ENCODE measurements around the gene ZDHHC3. TPM values are rescaled to one million over a fixed set of nuclear protein-coding genes. Genes with fewer than 3 reads are reported as not detected.
A peak's percentile ranks its signal among the peaks of the same experiment; 100 is the strongest.

Gene ZDHHC3
- total and polyA plus RNA-seq, 3 experiments from 2014 or later: 40.9 to 46.3 (median 41.8) TPM

DNA sequence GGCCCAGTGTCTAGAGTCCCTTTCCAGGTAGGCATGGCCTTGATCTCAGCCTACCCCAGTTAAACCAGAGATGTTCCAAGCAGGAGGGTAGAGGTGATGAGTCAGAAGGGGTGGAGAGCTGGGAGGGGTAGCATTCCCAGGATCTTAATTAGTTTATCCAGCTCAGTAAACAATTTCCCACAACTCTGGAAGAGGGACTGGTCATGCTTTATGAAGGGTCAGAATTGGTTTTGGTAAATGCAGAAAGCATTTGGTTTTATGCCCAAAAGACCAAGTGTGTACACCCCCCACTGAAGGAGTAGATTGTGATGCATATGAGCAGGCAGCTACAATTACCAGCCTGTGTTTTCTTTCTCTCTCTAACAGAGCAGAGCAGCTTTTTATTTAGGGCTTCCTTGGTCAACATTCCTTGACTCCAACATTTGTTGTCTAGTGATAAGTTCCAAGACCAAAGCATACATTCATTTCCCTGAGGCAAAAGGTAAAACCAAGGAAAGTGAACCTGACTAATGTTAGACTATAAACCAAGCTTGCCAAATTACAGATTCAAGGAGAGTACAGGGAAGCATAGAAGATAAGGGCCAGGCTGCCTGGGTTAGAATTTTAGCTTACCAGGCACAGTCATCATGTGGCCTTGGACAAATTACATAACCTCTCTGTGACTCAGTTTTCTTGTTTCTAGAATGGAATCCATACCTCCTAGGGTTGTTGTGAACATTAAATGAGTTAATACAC, 17.7 kb upstream of the ZDHHC3 start:
- Mint-ChIP-seq H3K36me3 (peaks cover 3 to 90% (median 4%) of the 10 kb centered on the region in 3 donors), H3K4me3 (no peak overlapping the region), H3K27me3 (no peaks in the 10 kb centered on the region), H3K9me3 (no peaks in the 10 kb centered on the region), H3K4me1 (peaks cover 17 to 54% (median 36%) of the 10 kb centered on the region in 3 donors), H3K27ac (peak overlapping the region in 3 of 8 donors; percentile 47 to 73 (median 66))
- Histone ChIP-seq H3K27ac (ENCODE audit: low read depth, low read length) (no peak overlapping the region), H3K9me3 (ENCODE audit: low read length) (no peaks in the 10 kb centered on the region), H3K27me3 (ENCODE audit: insufficient read depth, low read length, poor library complexity, severe bottlenecking) (no peaks in the 10 kb centered on the region), H3K4me1 (ENCODE audit: insufficient read depth, low read length) (peaks cover 26% of the 10 kb centered on the region), H3K36me3 (ENCODE audit: insufficient read depth, low read length) (peaks cover 25% of the 10 kb centered on the region), H3K4me3 (ENCODE audit: low read length) (no peak overlapping the region)
- CTCF ChIA-PET: interaction anchor here (0.7 to 3.0 kb wide), 4 partner anchors 9 to 230 kb away, joined by 3 to 13 read pairs (median 4); partner anchors contain the start of genes EXOSC7 and ZDHHC3
- no peak for DNase-seq
- POLR2A ChIA-PET: no interaction called here

DNA sequence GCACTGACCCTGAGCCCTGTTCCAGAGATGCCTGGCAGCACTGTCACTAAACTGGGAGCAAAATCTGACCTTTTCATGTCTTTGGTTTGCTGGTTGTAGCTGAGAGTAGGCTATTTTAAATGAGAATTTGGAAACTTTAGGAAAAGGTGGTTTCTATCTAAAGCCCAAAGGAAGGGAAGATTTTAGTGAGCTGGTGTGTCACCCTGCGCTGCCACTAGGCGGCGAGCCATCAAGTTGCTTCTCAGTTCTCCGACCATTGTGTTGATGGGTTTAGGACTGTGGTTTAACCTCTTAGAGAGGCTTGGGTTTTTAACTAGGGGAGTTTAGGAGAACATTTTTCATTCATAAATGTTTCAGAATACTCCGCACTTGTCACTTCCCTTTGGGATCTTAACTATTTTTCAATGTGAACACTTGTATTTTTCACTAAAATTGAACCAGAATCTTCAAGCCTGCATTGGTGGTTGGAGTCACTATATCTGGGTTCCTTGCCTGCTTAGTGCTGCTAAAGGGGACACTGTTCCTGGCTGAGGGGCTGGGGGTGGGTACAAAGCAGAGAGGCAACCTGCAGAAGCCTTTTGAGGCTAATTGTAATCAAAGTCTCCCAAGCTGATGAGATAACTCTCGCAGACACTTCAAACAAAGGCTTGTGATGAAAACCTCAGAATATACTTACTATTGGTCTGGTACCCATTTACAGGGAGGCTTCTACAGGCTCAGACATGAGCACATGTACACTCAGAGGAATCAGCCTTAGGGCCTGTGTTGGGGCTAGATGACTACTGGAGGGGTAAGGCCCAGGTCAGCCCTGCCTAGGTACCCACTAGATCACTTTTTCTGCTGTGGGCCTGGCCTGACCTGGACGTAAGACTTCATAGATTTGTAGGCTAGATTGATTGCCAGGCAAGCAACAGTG, 16.8 kb upstream of the ZDHHC3 start:
- Histone ChIP-seq H3K27me3 (ENCODE audit: insufficient read depth, low read length, poor library complexity, severe bottlenecking) (no peaks in the 10 kb centered on the region), H3K27ac (ENCODE audit: low read depth, low read length) (no peak overlapping the region), H3K9me3 (ENCODE audit: low read length) (no peaks in the 10 kb centered on the region), H3K4me1 (ENCODE audit: insufficient read depth, low read length) (peaks cover 26% of the 10 kb centered on the region), H3K4me3 (ENCODE audit: low read length) (no peak overlapping the region), H3K36me3 (ENCODE audit: insufficient read depth, low read length) (peaks cover 25% of the 10 kb centered on the region)
- Mint-ChIP-seq H3K27ac (peak overlapping the region in 4 of 8 donors; percentile 19 to 73 (median 56)), H3K4me3 (no peak overlapping the region), H3K9me3 (no peaks in the 10 kb centered on the region), H3K4me1 (peaks cover 21 to 62% (median 43%) of the 10 kb centered on the region in 3 donors), H3K36me3 (peaks cover 3 to 84% (median 4%) of the 10 kb centered on the region in 3 donors), H3K27me3 (no peaks in the 10 kb centered on the region)
- CTCF ChIA-PET: interaction anchor here (0.7 to 3.0 kb wide), 6 partner anchors 9 to 20 kb away, joined by 3 to 13 read pairs (median 4); partner anchors contain the start of genes EXOSC7 and ZDHHC3
- POLR2A ChIA-PET: no interaction called here
- DNase-seq: no peak

DNA sequence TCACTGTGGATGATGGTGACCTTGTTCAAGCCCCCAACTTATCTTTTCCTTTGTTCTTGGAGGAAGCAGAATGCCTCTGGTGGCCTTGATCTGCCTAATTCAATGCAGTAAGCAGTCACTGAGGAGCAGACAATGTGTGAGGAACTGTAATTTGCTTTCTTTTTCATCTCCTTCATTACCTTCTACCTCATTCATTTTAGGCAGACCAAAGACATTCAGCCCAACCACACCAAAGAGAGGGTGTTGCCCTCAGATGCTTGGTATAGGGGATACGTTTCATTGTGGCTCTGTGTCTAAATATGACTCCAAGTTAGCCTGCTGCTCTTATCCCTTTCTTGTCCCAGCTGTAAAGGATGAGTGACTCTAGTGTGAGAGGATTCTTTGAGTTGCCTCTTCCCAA, 15.4 kb upstream of the ZDHHC3 start:
- peaks cover 25 to 67% (median 47%) of the 10 kb centered on the region in 3 donors for H3K4me1 Mint-ChIP-seq
- no peak overlapping the region for H3K4me3 ChIP-seq (ENCODE audit: low read length)
- H3K36me3 ChIP-seq (ENCODE audit: insufficient read depth, low read length): peaks cover 19% of the 10 kb centered on the region
- H3K9me3 ChIP-seq (ENCODE audit: low read length): no peaks in the 10 kb centered on the region
- ChIA-PET CTCF (interaction anchor here (1.4 to 3.0 kb wide), 2 partner anchors 10 to 14 kb away, joined by 5 to 13 read pairs; partner anchors contain the start of genes EXOSC7 and ZDHHC3), POLR2A (no interaction called here)
- peaks cover 3 to 73% (median 5%) of the 10 kb centered on the region in 3 donors for H3K36me3 Mint-ChIP-seq
- DNase-seq: peak in 1 of 5 donors; percentile 22
- peak overlapping the region in 5 of 8 donors; percentile 7 to 42 (median 21) for H3K27ac Mint-ChIP-seq
- no peak overlapping the region for H3K27ac ChIP-seq (ENCODE audit: low read depth, low read length)
- H3K4me3 Mint-ChIP-seq: no peak overlapping the region
- H3K27me3 Mint-ChIP-seq: no peaks in the 10 kb centered on the region
- H3K9me3 Mint-ChIP-seq: no peaks in the 10 kb centered on the region
- peaks cover 26% of the 10 kb centered on the region for H3K4me1 ChIP-seq (ENCODE audit: insufficient read depth, low read length)
- no peaks in the 10 kb centered on the region for H3K27me3 ChIP-seq (ENCODE audit: insufficient read depth, low read length, poor library complexity, severe bottlenecking)

DNA sequence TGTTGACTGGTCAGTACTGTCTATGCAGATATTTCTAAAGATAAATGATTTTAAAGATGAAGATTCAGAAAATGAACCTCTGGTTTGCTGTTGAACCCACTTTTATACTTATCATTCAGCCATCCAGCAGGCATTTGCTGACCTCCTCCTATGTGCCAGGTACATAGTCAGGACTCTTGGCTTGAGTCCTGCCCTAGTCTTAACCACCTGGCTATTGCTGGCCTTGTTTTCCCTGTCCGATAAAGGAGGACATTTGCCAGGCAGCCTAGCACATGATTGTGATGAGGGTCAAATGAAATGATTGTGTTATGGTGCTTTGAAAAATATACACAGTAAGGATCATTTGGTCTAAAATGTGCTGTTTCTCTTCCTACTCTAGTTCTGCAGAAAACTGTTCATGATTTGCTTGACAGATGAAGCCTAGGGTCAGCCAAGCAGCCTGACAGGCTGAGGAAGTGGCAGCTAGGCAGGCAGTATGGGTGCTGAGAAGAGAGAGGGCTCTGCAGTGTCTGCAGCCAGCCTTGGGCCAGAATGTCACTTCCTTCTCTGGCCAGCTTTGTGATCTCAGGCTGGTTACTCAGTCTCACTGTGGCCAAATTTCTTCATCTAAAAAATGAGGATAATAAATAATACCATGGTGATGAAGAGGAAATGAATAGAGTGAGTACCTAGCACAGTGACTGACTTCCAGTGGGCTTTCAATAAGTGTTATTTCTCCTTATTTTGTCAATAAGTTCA, 13.8 kb upstream of the ZDHHC3 start:
- no peaks in the 10 kb centered on the region for H3K27me3 ChIP-seq (ENCODE audit: insufficient read depth, low read length, poor library complexity, severe bottlenecking)
- no peak overlapping the region for H3K27ac Mint-ChIP-seq
- H3K27me3 Mint-ChIP-seq: no peaks in the 10 kb centered on the region
- H3K27ac ChIP-seq (ENCODE audit: low read depth, low read length): no peak overlapping the region
- ChIA-PET CTCF (interaction anchor here (1.0 kb wide), 1 partner anchor 51 kb away, joined by 3 read pairs; no protein-coding TSS in a partner anchor), POLR2A (no interaction called here)
- H3K4me1 ChIP-seq (ENCODE audit: insufficient read depth, low read length): peaks cover 29% of the 10 kb centered on the region
- H3K36me3 ChIP-seq (ENCODE audit: insufficient read depth, low read length): peaks cover 19% of the 10 kb centered on the region
- H3K4me3 Mint-ChIP-seq: no peak overlapping the region
- no peak overlapping the region for H3K4me3 ChIP-seq (ENCODE audit: low read length)
- H3K4me1 Mint-ChIP-seq: peaks cover 28 to 72% (median 54%) of the 10 kb centered on the region in 3 donors
- no peak for DNase-seq
- H3K9me3 ChIP-seq (ENCODE audit: low read length): no peaks in the 10 kb centered on the region
- H3K36me3 Mint-ChIP-seq: peaks cover 3 to 67% (median 9%) of the 10 kb centered on the region in 3 donors
- no peaks in the 10 kb centered on the region for H3K9me3 Mint-ChIP-seq

DNA sequence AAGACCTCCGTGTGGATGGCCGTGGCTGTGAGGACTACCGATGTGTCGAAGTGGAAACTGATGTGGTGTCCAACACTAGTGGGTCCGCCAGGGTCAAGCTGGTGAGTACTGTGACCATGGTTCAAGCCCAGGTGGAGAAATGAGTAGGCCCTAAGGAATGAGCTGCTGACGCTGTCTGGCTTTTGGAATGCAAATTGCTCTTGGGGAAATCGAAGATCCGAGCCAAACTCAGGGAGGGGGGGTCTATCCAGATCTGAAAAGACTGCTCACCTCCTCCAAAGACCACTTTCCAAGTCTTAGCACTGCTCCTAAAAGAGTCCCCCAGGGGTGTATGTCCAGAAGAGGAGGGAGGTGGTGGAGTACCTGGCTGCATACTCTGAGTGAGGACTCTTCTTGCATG, 13.2 kb upstream of the ZDHHC3 start:
- peaks cover 29 to 78% (median 61%) of the 10 kb centered on the region in 3 donors for H3K4me1 Mint-ChIP-seq

DNA sequence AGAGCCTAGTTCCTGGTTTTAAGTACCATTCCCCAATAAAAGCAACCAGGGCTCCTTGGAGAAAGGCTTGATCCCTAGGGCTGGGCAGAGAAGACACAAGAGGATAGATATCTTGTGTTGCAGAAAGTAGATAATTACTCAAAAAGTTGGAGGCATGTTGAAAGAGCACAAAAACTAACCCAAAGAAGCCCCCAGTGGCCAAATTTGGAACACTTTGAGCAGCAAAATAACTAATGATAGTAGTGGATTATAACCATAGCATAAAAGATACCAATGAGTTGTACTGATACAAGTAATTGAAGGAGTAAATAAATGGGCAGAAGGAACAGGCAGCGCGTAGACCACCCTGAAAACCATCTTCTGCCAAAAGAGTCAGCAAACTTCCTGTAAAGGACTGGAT, 12.1 kb upstream of the ZDHHC3 start:
- peaks cover 3 to 53% (median 9%) of the 10 kb centered on the region in 3 donors for H3K36me3 Mint-ChIP-seq
- no peak overlapping the region for H3K4me3 Mint-ChIP-seq
- DNase-seq: no peak
- H3K4me1 Mint-ChIP-seq: peaks cover 39 to 80% (median 69%) of the 10 kb centered on the region in 3 donors
- ChIA-PET POLR2A (no interaction called here), CTCF (interaction anchor here (0.9 to 1.3 kb wide), 4 partner anchors 10 to 33 kb away, joined by 3 read pairs; no protein-coding TSS in a partner anchor)
- H3K27ac ChIP-seq (ENCODE audit: low read depth, low read length): no peak overlapping the region
- H3K27me3 ChIP-seq (ENCODE audit: insufficient read depth, low read length, poor library complexity, severe bottlenecking): no peaks in the 10 kb centered on the region
- H3K9me3 Mint-ChIP-seq: no peaks in the 10 kb centered on the region
- peak overlapping the region in 2 of 8 donors; percentile 3 to 59 for H3K27ac Mint-ChIP-seq
- H3K36me3 ChIP-seq (ENCODE audit: insufficient read depth, low read length): peaks cover 19% of the 10 kb centered on the region
- H3K4me3 ChIP-seq (ENCODE audit: low read length): no peak overlapping the region
- no peaks in the 10 kb centered on the region for H3K9me3 ChIP-seq (ENCODE audit: low read length)
- H3K27me3 Mint-ChIP-seq: no peaks in the 10 kb centered on the region
- peaks cover 45% of the 10 kb centered on the region for H3K4me1 ChIP-seq (ENCODE audit: insufficient read depth, low read length)

More for the DNA sequence above, 13.2 kb upstream of the ZDHHC3 start:
- CTCF ChIA-PET: interaction anchor here (1.0 to 1.1 kb wide), 3 partner anchors 11 to 51 kb away, joined by 3 read pairs; no protein-coding TSS in a partner anchor
- H3K4me3 Mint-ChIP-seq: no peak overlapping the region
- H3K9me3 Mint-ChIP-seq: no peaks in the 10 kb centered on the region
- Histone ChIP-seq H3K36me3 (ENCODE audit: insufficient read depth, low read length) (peaks cover 19% of the 10 kb centered on the region), H3K27ac (ENCODE audit: low read depth, low read length) (no peak overlapping the region), H3K9me3 (ENCODE audit: low read length) (no peaks in the 10 kb centered on the region), H3K4me3 (ENCODE audit: low read length) (no peak overlapping the region), H3K27me3 (ENCODE audit: insufficient read depth, low read length, poor library complexity, severe bottlenecking) (no peaks in the 10 kb centered on the region), H3K4me1 (ENCODE audit: insufficient read depth, low read length) (peaks cover 34% of the 10 kb centered on the region)
- POLR2A ChIA-PET: no interaction called here
- H3K27ac Mint-ChIP-seq: peak overlapping the region in 1 of 8 donors; percentile 61
- peaks cover 3 to 62% (median 9%) of the 10 kb centered on the region in 3 donors for H3K36me3 Mint-ChIP-seq
- DNase-seq: no peak
- H3K27me3 Mint-ChIP-seq: no peaks in the 10 kb centered on the region

DNA sequence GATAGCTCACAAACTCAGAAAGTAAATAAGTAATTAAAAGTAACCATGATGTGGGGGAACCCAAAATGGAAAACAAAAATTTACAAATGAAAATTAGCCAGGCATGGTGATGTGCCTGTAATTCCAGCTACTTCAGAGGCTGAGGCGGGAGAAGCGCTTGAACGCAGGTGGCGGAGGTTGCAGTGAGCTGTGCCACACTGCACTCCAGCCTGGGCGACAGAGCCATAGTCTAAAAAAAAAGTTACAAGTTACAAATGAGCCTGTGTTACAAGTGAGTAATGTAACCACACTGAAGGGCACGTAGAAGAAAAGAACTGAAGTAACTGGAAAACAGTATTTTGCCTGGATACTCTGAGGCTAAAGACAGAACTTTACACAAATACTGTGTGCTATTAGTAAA, 11.4 kb upstream of the ZDHHC3 start:
- H3K4me3 ChIP-seq (ENCODE audit: low read length): no peak overlapping the region
- peak overlapping the region in 2 of 8 donors; percentile 6 to 59 for H3K27ac Mint-ChIP-seq
- peaks cover 3 to 45% (median 9%) of the 10 kb centered on the region in 3 donors for H3K36me3 Mint-ChIP-seq
- POLR2A ChIA-PET: no interaction called here
- H3K4me1 ChIP-seq (ENCODE audit: insufficient read depth, low read length): peaks cover 40% of the 10 kb centered on the region
- peaks cover 39 to 80% (median 69%) of the 10 kb centered on the region in 3 donors for H3K4me1 Mint-ChIP-seq
- no peaks in the 10 kb centered on the region for H3K9me3 ChIP-seq (ENCODE audit: low read length)
- no peaks in the 10 kb centered on the region for H3K27me3 Mint-ChIP-seq
- H3K27ac ChIP-seq (ENCODE audit: low read depth, low read length): no peak overlapping the region
- H3K9me3 Mint-ChIP-seq: no peaks in the 10 kb centered on the region
- CTCF ChIA-PET: interaction anchor here (0.9 to 1.3 kb wide), 2 partner anchors 13 to 33 kb away, joined by 3 read pairs; no protein-coding TSS in a partner anchor
- H3K27me3 ChIP-seq (ENCODE audit: insufficient read depth, low read length, poor library complexity, severe bottlenecking): no peaks in the 10 kb centered on the region
- no peak for DNase-seq
- no peak overlapping the region for H3K4me3 Mint-ChIP-seq
- H3K36me3 ChIP-seq (ENCODE audit: insufficient read depth, low read length): peaks cover 14% of the 10 kb centered on the region

All from CD8-positive, alpha-beta memory T cell (primary cell).